ENCODE measurements around the gene KCNK1.
"Not testable (repeated sequence)": the region's sequence is repeated elsewhere in the genome, so short reads cannot be mapped to it uniquely, and the experiment has no call there.

KCNK1 gene

GRCh38 chr1:233607252-233608119, 6.4 kb upstream of the KCNK1 start:
- ATAC-seq (no peak), DNase-seq (no peak)

- DNase-seq = no peak
These were observed 4.9 kb upstream of the KCNK1 start for GRCh38 chr1:233608988-233609387.

GRCh38 chr1:233609926-233610325, 4.0 kb upstream of the KCNK1 start:
- DNase-seq (no peak), ATAC-seq (no peak)

More at GRCh38 chr1:233608988-233609387, 4.9 kb upstream of the KCNK1 start:
- ATAC-seq = no peak

DNA sequence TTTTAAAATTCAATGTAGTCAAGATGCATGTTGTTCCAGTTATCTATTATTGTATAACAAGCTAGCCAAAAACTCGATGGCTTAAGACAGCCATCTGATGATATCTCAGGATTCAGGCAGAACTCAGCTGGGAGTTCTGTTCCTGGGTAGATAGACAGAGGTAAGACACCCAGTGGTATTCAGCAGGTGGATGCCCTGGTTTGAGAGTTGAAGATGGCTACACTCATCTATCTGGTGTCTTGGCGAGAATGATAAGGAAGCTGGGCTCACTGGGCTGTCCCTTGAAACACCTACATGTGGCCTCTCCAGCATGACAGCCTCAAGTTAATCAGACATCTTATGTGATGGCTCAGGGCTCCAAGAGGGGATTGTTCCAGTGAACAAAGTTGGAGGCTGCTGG, 3.3 kb upstream of the KCNK1 start:
- ATAC-seq (no peak), DNase-seq (no peak)

GRCh38 chr1:233611363-233611762, 2.5 kb upstream of the KCNK1 start:
- DNase-seq, ATAC-seq: not testable (repeated sequence)

- ATAC-seq = peak; percentile 14
These were observed 352 bp downstream of the KCNK1 start for GRCh38 chr1:233614173-233614742.

DNA sequence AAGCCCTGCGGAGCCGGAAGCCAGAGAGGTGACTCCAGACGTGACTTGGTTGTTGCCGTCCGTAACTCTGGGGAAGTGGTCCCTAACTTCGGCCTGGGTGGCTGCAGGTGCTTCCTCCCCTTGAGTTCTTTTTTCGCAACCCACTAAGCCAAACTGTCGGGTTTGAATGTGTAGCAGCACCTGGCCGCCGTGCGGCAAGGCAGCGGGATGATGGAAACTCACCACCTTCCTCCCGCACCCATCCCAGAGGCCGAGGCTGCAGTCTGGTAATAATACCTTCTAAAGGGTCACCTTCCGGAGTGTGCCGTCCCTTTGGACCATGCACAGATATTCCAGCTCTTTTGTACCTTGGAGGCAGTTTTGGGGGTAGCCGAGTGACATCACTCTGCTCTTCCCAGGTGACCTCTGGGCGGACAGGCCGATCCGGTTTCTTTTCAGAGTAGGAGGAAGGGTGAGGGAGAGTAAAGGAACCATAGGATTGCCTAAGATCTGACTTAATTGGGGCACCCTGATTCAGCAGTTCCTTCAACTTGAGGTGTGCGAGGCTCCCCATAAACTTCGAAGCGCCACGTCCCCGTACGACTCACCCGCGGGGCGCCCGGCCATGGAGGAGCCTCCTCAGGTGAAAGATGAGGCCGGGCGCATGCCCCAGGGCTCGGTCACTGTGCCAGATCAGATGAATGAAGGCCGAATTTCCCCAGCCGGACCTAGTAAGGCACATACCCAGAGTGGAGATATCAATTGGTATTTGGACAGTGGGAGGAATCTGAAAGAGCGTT, 1.0 kb downstream of the KCNK1 start:
- DNase-seq (no peak), ATAC-seq (no peak)

More at GRCh38 chr1:233614173-233614742, 352 bp downstream of the KCNK1 start:
- no peak for DNase-seq

- ATAC-seq (no peak), DNase-seq (no peak)
These were observed 1.7 kb downstream of the KCNK1 start for GRCh38 chr1:233615571-233615970.

GRCh38 chr1:233617025-233617424, 3.1 kb downstream of the KCNK1 start:
- no peak for ATAC-seq

DNA sequence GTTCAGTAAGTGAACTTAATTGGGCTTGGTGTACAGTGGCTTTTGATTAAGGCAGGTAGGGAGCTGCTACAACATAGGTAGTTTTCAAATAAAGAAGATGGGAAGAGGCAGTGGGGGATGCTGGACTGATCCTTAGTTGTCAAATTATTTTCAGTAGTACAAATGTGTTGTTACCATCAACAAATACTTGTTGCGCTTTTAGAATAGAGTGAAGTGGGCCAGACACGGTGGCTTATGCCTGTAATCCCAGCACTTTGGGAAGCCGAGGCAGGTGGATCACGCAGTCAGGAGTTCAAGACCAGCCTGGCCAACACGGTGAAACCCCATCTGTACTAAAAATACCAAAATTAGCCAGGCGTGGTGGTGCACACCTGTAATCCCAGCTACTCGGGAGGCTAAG, 5.5 kb downstream of the KCNK1 start:
- DNase-seq, ATAC-seq: not testable (repeated sequence)

More at GRCh38 chr1:233617025-233617424, 3.1 kb downstream of the KCNK1 start:
- DNase-seq = no peak

DNA sequence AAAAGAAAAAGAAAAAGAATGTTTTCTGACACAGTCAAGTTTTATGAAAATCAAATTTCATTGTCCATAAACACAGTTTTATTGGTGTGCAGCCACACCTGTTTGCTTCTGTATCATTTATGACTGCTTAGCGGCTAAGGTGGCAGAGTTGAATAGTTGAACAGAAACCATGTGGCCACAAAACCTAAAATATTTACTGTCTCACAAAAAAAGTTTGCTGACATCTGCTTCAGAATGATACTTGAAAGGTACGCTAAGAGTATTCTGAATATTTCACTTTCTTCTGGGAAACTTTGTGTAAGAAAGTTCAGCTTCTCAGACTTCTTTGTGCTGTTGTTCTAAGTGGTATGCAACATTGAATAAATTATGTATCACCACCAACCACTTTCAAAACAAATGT, 6.2 kb downstream of the KCNK1 start:
- DNase-seq = no peak
- ATAC-seq = no peak

DNA sequence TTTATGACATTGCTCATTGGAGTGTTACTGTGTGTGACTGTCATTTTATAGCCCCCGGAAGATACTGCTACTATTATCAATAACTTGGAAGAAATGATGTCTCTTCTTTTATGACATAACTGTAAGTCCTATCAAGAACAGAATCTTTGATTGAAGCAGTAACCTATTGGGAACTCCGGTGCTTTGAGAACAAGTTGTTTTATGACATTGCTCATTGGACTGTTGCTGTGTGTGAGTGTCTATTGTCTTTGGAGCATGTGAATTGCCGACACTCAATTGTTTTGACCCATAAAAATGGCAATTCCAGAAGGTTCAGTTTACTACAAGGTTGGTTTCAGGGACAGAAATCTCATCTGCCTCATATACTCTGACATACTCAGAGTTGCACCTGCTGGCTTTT, 8.0 kb downstream of the KCNK1 start:
- DNase-seq (no peak), ATAC-seq (no peak)

GRCh38 chr1:233624289-233624688, 10.4 kb downstream of the KCNK1 start:
- ATAC-seq = no peak
- no peak for DNase-seq

DNA sequence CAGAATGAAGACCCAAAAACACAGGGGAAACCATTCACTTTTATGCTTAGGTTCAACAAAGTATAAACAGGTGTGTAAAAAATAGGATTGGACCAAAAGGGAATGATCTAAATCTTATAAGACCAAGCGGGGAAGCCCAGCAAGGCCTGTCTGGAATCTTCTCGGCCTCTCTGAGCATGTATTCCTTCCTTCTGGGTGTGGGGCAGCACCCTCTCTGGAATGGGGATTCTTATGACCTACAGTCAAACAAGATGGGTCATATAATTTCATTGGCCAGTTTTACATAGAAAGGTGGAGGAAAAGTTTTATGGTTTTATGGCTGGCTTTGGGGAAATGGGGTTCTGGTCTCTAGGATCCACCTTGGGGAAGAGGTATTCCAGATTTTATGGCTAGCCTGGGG, 11.2 kb downstream of the KCNK1 start:
- ATAC-seq = no peak

GRCh38 chr1:233625510-233625981, 11.6 kb downstream of the KCNK1 start:
- ATAC-seq (no peak), DNase-seq (no peak)

More for the DNA sequence above, 11.2 kb downstream of the KCNK1 start:
- no peak for DNase-seq

- peak; percentile 46 for ATAC-seq
- DNase-seq = peak; percentile 9
These were observed 13.5 kb downstream of the KCNK1 start for GRCh38 chr1:233627376-233627775.

DNA sequence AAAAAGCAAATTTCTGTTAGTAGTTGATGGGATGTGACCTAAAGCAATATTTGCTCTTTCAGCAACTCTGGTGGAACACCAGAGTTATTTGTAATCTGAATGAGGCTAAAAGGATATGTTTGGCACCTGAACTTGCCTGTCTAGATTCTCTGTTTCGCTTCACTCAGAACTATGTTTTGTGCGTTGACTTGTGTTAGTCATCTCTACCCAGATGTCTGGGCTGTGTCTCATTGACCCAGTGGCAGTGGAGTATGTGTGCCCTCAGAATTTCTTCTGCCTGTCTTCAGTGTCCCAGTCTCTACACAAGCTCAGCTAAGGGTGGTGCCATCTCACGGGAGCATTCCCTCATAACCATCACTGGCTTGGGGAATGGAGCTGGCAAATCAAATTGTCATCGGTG, 13.9 kb downstream of the KCNK1 start:
- peak; percentile 74 for ATAC-seq

DNA sequence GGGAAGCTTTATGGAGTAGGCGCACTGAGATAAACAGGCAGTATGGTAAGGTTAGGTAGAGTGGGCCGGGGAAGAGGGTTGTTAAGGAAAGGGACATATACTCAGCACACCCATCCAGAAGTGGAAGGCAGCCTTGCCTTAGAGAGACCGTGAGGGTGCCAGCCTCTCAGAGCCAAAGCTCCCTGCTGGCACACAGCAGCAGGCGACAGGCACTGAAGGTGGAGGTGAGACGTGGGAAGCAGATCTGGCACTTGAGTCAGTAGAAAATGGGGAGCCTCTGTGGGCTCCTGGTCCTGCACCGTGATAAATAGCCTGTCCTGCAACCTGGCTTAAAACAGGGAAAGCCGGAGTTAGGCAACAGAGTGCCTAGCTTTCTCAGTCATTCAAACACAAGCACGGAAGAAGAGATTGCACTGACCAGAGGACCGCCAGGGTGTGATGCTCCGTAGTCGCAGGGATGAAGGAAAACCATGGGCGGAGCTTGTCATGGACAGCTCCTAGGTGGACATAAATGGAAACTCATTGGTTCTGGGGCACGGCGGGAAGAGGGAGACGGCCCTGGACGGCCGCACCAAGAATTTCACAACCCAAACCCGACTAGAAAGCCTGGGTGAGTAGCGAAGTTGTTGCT, 15.5 kb downstream of the KCNK1 start:
- ATAC-seq (no peak), DNase-seq (no peak)

More for the DNA sequence above, 13.9 kb downstream of the KCNK1 start:
- no peak for DNase-seq

- ATAC-seq (no peak), DNase-seq (no peak)
These were observed 18.0 kb downstream of the KCNK1 start for GRCh38 chr1:233631810-233632405.

- no peak for ATAC-seq
These were observed 18.5 kb downstream of the KCNK1 start for GRCh38 chr1:233632436-233632835.

DNA sequence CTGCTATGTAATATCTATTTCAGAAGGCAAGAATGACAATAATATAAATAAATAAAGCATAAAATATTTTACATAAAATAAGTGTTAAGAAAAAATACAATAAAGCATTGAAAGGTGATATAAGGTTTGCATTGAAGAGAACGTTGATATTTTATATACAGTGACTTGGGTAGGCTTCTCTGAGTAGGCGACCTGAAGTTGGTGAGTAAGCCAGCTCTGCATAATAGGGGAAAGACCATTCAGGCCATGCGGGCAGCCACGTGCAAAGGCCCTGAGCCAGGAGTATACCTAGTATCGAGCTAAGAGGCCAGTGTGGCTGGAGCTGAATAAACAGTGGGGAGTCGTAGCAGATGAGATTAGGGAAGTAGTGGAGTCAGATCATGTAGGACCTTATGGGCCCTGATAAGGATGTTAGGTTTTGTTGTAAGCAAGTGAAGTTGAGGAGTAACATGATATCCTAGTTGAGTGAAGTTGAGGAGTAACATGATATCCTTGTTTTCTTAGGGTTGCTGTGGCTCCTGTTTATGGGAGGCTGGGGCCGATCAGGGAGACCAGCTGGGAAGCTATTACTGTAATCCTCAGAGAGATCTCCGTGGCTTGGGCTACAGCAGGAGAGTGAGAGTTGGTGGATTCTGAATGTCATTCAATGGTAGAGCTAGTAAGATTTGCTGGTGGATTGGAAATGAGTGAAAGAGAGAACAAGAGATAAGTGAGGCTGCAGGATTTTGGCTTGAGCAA, 22.0 kb downstream of the KCNK1 start:
- ATAC-seq (no peak), DNase-seq (no peak)

More at GRCh38 chr1:233632436-233632835, 18.5 kb downstream of the KCNK1 start:
- DNase-seq = no peak

All from stimulated activated naive CD8-positive, alpha-beta T cell treated with anti-CD3 and anti-CD28 coated beads, Interleukin-15, Interleukin-2, amounts not matched to agents 100 U/mL and 50 U/mL, for 24 hours (primary cell).